Type B pancreatic cell (in vitro differentiated cells): ENCODE measurements around the gene CBFA2T3. TPM values are rescaled to one million over a fixed set of nuclear protein-coding genes. Genes with fewer than 3 reads are reported as not detected.

ENCODE experiments used
- DNase-seq: peaks from one replicate; pipeline ENCODE4 v3.0.0; 2021; ENCODE audit warnings: mixed read lengths; ENCODE audit not compliant: unreplicated experiment; ENCODE audit errors: extremely low spot score
- H3K27ac Mint-ChIP-seq: 2 replicates; pipeline ENCODE4 v1.8.0; 2021; ENCODE audit warnings: mild to moderate bottlenecking, mixed read lengths
- H3K27me3 Mint-ChIP-seq: 2 replicates; pipeline ENCODE4 v1.8.0; 2021; ENCODE audit warnings: mixed read lengths
- H3K36me3 Mint-ChIP-seq: 2 replicates; pipeline ENCODE4 v1.8.0; 2021; ENCODE audit warnings: mixed read lengths
- H3K4me1 Mint-ChIP-seq: one replicate; pipeline ENCODE4 v1.8.0; 2021; ENCODE audit warnings: mixed read lengths; ENCODE audit not compliant: unreplicated experiment
- H3K4me3 Mint-ChIP-seq: 2 replicates; pipeline ENCODE4 v1.8.0; 2021; ENCODE audit warnings: mild to moderate bottlenecking, mixed read lengths
- H3K9me3 Mint-ChIP-seq: 2 replicates; pipeline ENCODE4 v1.8.0; 2021; ENCODE audit warnings: mixed read lengths
- total RNA-seq: library from RNA; stranded (reverse); gene quantifications from 2 replicates; pipeline ENCODE4 v1.2.1, GENCODE V29; 2021; ENCODE audit warnings: low replicate concordance
- TF ChIP-seq, protein P1 (sequence below): fragments of 200-600 bp; sonication (generic); conservative IDR thresholded peaks from 2 replicates; pipeline ENCODE4 v1.5.0; 2021; ENCODE audit warnings: antibody characterized with exemption, mild to moderate bottlenecking

The CBFA2T3 gene
- total RNA-seq, 1 donor from 2014 or later = 8.9 TPM

- H3K27me3 Mint-ChIP-seq = peaks cover 25% of the 10 kb centered on the region
- no peak for DNase-seq
- H3K4me3 Mint-ChIP-seq = peak overlapping the region; percentile 40
- no peaks in the 10 kb centered on the region for H3K9me3 Mint-ChIP-seq
- H3K27ac Mint-ChIP-seq = no peak overlapping the region
- no peaks in the 10 kb centered on the region for H3K36me3 Mint-ChIP-seq
- TF ChIP-seq, protein P1, sequence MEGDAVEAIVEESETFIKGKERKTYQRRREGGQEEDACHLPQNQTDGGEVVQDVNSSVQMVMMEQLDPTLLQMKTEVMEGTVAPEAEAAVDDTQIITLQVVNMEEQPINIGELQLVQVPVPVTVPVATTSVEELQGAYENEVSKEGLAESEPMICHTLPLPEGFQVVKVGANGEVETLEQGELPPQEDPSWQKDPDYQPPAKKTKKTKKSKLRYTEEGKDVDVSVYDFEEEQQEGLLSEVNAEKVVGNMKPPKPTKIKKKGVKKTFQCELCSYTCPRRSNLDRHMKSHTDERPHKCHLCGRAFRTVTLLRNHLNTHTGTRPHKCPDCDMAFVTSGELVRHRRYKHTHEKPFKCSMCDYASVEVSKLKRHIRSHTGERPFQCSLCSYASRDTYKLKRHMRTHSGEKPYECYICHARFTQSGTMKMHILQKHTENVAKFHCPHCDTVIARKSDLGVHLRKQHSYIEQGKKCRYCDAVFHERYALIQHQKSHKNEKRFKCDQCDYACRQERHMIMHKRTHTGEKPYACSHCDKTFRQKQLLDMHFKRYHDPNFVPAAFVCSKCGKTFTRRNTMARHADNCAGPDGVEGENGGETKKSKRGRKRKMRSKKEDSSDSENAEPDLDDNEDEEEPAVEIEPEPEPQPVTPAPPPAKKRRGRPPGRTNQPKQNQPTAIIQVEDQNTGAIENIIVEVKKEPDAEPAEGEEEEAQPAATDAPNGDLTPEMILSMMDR = no peak
- peaks cover 5% of the 10 kb centered on the region for H3K4me1 Mint-ChIP-seq
Observed at GRCh38 chr16:88939245-88939971, 37.6 kb downstream of the CBFA2T3 start.

GRCh38 chr16:88938777-88939244 is 38.2 kb downstream of the CBFA2T3 start:
- Mint-ChIP-seq H3K27ac (no peak overlapping the region), H3K4me1 (peaks cover 5% of the 10 kb centered on the region), H3K4me3 (peak overlapping the region; percentile 40), H3K36me3 (no peaks in the 10 kb centered on the region), H3K9me3 (no peaks in the 10 kb centered on the region), H3K27me3 (peaks cover 24% of the 10 kb centered on the region)
- no peak for DNase-seq
- TF ChIP-seq, protein P1 = no peak

- DNase-seq = no peak
- no peaks in the 10 kb centered on the region for H3K9me3 Mint-ChIP-seq
- H3K27me3 Mint-ChIP-seq = peaks cover 19% of the 10 kb centered on the region
- no peaks in the 10 kb centered on the region for H3K36me3 Mint-ChIP-seq
- H3K4me1 Mint-ChIP-seq = peaks cover 5% of the 10 kb centered on the region
- H3K27ac Mint-ChIP-seq = no peak overlapping the region
- TF ChIP-seq, protein P1 = no peak
- H3K4me3 Mint-ChIP-seq = no peak overlapping the region
Observed at GRCh38 chr16:88938119-88938776, 38.8 kb downstream of the CBFA2T3 start.

- peaks cover 5% of the 10 kb centered on the region for H3K4me1 Mint-ChIP-seq
- peaks cover 12% of the 10 kb centered on the region for H3K27me3 Mint-ChIP-seq
- H3K36me3 Mint-ChIP-seq = no peaks in the 10 kb centered on the region
- H3K9me3 Mint-ChIP-seq = no peaks in the 10 kb centered on the region
- DNase-seq = no peak
- no peak overlapping the region for H3K4me3 Mint-ChIP-seq
- TF ChIP-seq, protein P1 = no peak
- H3K27ac Mint-ChIP-seq = no peak overlapping the region
Observed at GRCh38 chr16:88937206-88937621, 39.8 kb downstream of the CBFA2T3 start.

- Mint-ChIP-seq H3K4me3 (no peak overlapping the region), H3K4me1 (peaks cover 5% of the 10 kb centered on the region), H3K36me3 (no peaks in the 10 kb centered on the region), H3K9me3 (no peaks in the 10 kb centered on the region), H3K27me3 (peaks cover 9% of the 10 kb centered on the region), H3K27ac (no peak overlapping the region)
- DNase-seq = no peak
- TF ChIP-seq, protein P1 = no peak
Observed at GRCh38 chr16:88936556-88937205, 40.3 kb downstream of the CBFA2T3 start.
